ENCODE results near the gene AOAH.

AOAH gene

GRCh38 chr7:36746347-36746746 is 22.1 kb upstream of the AOAH start:
- Histone ChIP-seq H3K79me2 (ENCODE audit: insufficient read depth, low read length) (no peaks in the 10 kb centered on the region), H3K4me2 (ENCODE audit: low read depth, low read length, poor library complexity, severe bottlenecking) (no peak overlapping the region), H3K9ac (ENCODE audit: low read depth, low read length, poor library complexity, severe bottlenecking) (no peak overlapping the region), H3K9me3 (ENCODE audit: insufficient read depth, low read depth, low read length) (no peaks in the 10 kb centered on the region), H3K4me3 (ENCODE audit: low read length, poor library complexity, severe bottlenecking) (no peak overlapping the region), H3K4me1 (ENCODE audit: insufficient read depth, low read length, poor library complexity, severe bottlenecking) (no peaks in the 10 kb centered on the region), H3K9me2 (replicated peaks; ENCODE audit: low read depth, low read length) (no peaks in the 10 kb centered on the region), H2AFZ (ENCODE audit: low read length) (no peak overlapping the region), H3K36me3 (ENCODE audit: insufficient read depth, low read length) (no peaks in the 10 kb centered on the region), H4K20me1 (ENCODE audit: insufficient read depth, low read length, poor library complexity, severe bottlenecking) (no peaks in the 10 kb centered on the region), H3F3A (ENCODE audit: low read depth) (no peaks in the 10 kb centered on the region), H3K27me3 (ENCODE audit: insufficient read depth, low read length, poor library complexity, severe bottlenecking) (no peaks in the 10 kb centered on the region)
- no peak for TF ChIP-seq EZH2phosphoT487 (IDR thresholded peaks at IDR 0.05; ENCODE audit: borderline replicate concordance)

- Histone ChIP-seq H3K9ac (ENCODE audit: low read depth, low read length, poor library complexity, severe bottlenecking) (no peak overlapping the region), H3F3A (ENCODE audit: low read depth) (no peaks in the 10 kb centered on the region), H3K9me2 (replicated peaks; ENCODE audit: low read depth, low read length) (no peaks in the 10 kb centered on the region), H3K4me1 (ENCODE audit: insufficient read depth, low read length, poor library complexity, severe bottlenecking) (no peaks in the 10 kb centered on the region), H3K9me3 (ENCODE audit: insufficient read depth, low read depth, low read length) (no peaks in the 10 kb centered on the region), H3K36me3 (ENCODE audit: insufficient read depth, low read length) (no peaks in the 10 kb centered on the region), H3K79me2 (ENCODE audit: insufficient read depth, low read length) (no peaks in the 10 kb centered on the region), H2AFZ (ENCODE audit: low read length) (no peak overlapping the region), H3K27me3 (ENCODE audit: insufficient read depth, low read length, poor library complexity, severe bottlenecking) (no peaks in the 10 kb centered on the region), H3K4me2 (ENCODE audit: low read depth, low read length, poor library complexity, severe bottlenecking) (no peak overlapping the region), H3K4me3 (ENCODE audit: low read length, poor library complexity, severe bottlenecking) (no peak overlapping the region), H4K20me1 (ENCODE audit: insufficient read depth, low read length, poor library complexity, severe bottlenecking) (no peaks in the 10 kb centered on the region)
- TF ChIP-seq, protein P1, sequence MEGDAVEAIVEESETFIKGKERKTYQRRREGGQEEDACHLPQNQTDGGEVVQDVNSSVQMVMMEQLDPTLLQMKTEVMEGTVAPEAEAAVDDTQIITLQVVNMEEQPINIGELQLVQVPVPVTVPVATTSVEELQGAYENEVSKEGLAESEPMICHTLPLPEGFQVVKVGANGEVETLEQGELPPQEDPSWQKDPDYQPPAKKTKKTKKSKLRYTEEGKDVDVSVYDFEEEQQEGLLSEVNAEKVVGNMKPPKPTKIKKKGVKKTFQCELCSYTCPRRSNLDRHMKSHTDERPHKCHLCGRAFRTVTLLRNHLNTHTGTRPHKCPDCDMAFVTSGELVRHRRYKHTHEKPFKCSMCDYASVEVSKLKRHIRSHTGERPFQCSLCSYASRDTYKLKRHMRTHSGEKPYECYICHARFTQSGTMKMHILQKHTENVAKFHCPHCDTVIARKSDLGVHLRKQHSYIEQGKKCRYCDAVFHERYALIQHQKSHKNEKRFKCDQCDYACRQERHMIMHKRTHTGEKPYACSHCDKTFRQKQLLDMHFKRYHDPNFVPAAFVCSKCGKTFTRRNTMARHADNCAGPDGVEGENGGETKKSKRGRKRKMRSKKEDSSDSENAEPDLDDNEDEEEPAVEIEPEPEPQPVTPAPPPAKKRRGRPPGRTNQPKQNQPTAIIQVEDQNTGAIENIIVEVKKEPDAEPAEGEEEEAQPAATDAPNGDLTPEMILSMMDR (conservative IDR thresholded peaks at IDR 0.05; ENCODE audit: low read length): no peak
- no peak for TF ChIP-seq EZH2phosphoT487 (IDR thresholded peaks at IDR 0.05; ENCODE audit: borderline replicate concordance)
Observed at GRCh38 chr7:36742911-36743775, 18.8 kb upstream of the AOAH start.

- Histone ChIP-seq H3K79me2 (ENCODE audit: insufficient read depth, low read length) (no peaks in the 10 kb centered on the region), H2AFZ (ENCODE audit: low read length) (no peak overlapping the region), H3F3A (ENCODE audit: low read depth) (no peaks in the 10 kb centered on the region), H3K9me3 (ENCODE audit: insufficient read depth, low read depth, low read length) (no peaks in the 10 kb centered on the region), H3K27me3 (ENCODE audit: insufficient read depth, low read length, poor library complexity, severe bottlenecking) (no peaks in the 10 kb centered on the region), H3K9me2 (replicated peaks; ENCODE audit: low read depth, low read length) (no peaks in the 10 kb centered on the region), H3K9ac (ENCODE audit: low read depth, low read length, poor library complexity, severe bottlenecking) (no peak overlapping the region), H3K4me1 (ENCODE audit: insufficient read depth, low read length, poor library complexity, severe bottlenecking) (peaks cover 3% of the 10 kb centered on the region), H3K4me2 (ENCODE audit: low read depth, low read length, poor library complexity, severe bottlenecking) (no peak overlapping the region), H4K20me1 (ENCODE audit: insufficient read depth, low read length, poor library complexity, severe bottlenecking) (no peaks in the 10 kb centered on the region), H3K4me3 (ENCODE audit: low read length, poor library complexity, severe bottlenecking) (no peak overlapping the region), H3K36me3 (ENCODE audit: insufficient read depth, low read length) (no peaks in the 10 kb centered on the region)
- no peak for TF ChIP-seq EZH2phosphoT487 (IDR thresholded peaks at IDR 0.05; ENCODE audit: borderline replicate concordance)
- TF ChIP-seq, protein P1 (conservative IDR thresholded peaks at IDR 0.05; ENCODE audit: low read length): no peak
Observed at GRCh38 chr7:36741866-36742265, 17.6 kb upstream of the AOAH start.

Data from Loucy (cell line).